Activated CD4-positive, CD25-positive, alpha-beta regulatory T cell treated with anti-CD3 and anti-CD28 coated beads, Interleukin-2, amount 50 U/mL, for 24 hours (primary cell): ENCODE results near the gene HMGCLL1.

ENCODE experiments used
- ATAC-seq, 2 donors: fragments of 150-1000 bp; cut with Tn5 transposase; one replicate each; pipeline ENCODE4 v1.10.0; 2021; ENCODE audit warnings: mild to moderate bottlenecking in 1 of 2, moderate library complexity in 1 of 2

The HMGCLL1 gene

GRCh38 chr6:55443238-55444134 is 135.5 kb downstream of the HMGCLL1 start:
- ATAC-seq = no peak

DNA sequence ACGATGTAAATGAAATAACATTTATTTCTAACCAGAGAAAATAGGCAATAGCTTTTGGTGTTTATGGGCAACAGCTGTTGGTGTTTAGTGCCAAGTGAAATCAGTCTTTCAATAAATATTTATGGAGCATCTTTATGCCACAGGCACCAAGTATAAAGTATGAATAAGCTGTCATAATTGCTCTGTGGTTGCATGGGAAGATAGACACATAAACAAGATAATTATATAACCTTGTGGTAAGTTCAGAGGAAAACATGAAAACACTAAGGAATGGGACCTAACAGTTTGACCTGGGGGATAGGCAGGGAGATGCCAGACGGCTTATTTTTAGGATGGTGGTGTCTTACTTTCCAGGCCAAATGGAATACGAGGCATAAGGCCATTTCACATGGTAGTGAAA is 140.8 kb downstream of the HMGCLL1 start:
- ATAC-seq = no peak

DNA sequence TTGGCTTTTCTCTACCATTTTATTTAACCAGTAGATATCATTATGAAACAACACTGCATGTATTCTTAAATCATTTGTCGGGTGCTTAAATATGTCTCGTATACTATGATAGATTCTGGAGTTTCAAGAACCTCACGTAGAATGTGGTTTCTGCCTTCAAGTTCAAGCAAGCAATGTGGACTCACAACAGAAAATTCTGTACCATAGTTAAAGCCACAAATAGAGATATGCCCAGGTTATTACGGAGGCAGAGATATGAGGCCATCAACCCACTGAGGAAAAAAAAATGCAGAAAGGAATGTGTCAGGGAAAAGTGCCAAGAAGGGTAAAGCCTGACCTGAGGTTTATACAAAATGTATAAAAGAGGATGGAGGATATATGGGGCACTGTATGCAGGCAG is 141.9 kb downstream of the HMGCLL1 start:
- no peak for ATAC-seq

GRCh38 chr6:55433446-55434130 is 145.4 kb downstream of the HMGCLL1 start:
- ATAC-seq = no peak

GRCh38 chr6:55423933-55424332 is 155.1 kb downstream of the HMGCLL1 start:
- ATAC-seq = no peak

- ATAC-seq = no peak
These were observed 168.3 kb downstream of the HMGCLL1 start for GRCh38 chr6:55410674-55411073.

DNA sequence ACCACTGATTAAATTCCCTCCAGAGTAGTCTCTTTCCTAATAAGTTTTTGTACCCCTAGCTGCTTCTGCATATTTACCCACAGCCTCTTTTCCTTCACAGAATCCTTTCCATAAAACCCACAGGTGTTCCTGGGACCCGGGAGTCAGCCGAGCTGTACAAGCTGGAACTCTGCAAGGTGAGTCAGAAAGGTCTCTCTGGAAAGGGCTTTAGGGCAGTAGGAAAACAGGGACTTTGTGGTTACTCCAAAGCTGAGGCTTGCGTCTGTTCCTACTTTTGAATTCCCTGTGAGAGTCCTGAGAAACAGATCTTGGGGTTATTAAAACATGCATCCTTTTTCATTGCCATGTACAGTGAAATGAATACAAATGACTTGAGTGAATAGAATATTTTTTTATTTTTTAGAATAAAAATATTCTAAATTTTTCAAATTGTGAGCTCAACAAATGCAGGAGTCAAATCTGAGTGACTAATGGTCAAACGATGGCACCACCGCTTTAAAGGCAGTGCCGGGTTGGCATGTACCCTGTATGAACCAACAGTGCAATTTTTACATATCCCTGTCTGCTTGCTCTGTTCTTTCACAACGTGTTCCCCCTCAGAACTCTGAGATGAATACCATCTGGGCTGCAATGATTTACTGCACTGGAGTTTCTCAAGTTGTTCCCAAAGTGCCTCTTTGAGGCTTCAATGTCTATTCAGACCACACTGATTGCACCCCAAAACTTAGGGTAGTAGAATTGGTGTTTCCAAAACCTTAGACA is 173.3 kb downstream of the HMGCLL1 start:
- ATAC-seq = no peak

DNA sequence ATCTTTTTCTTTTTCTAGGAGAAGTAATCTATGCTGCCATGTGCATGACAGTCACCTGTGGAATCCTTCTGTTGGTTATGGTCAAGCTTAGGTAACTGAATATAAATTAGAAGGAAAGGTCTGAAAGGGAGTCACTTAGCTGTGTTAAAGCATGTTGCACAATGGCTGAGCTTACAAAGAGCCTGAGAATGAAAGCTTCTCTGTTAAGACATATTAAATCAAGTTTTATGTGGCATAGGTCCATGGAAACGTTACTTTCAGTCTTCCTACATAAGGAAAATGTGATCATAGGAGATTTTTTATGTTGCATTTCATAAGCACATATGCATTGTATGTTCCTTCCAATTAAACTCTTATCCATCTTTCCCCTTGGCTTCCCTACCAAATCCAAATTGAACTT is 179.6 kb downstream of the HMGCLL1 start:
- no peak for ATAC-seq

DNA sequence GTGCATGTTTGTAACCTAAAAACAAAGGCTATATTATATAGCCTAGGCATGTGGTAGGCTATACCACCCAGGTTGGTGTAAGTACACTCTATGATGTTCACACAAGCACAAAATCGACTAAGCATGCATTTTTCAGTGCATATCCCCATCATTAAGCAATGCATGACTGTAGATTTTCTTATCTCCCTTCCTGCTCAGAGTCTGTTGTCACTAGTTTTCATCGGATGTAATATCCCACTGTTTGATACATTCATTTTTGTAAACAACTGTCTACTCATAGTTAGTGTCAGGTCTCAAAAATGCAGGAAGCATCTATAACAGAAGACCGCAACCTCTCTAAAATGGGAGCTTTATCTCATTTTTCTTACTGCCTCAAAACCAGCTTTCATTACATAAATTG is 181.0 kb downstream of the HMGCLL1 start:
- ATAC-seq = no peak

- no peak for ATAC-seq
These were observed 183.1 kb downstream of the HMGCLL1 start for GRCh38 chr6:55395871-55396270.

GRCh38 chr6:55388211-55388610 is 190.8 kb downstream of the HMGCLL1 start:
- ATAC-seq = no peak
